ENCODE results near the gene NFKBIB. TPM values are rescaled to one million over a fixed set of nuclear protein-coding genes. Genes with fewer than 3 reads are reported as not detected.

NFKBIB gene
- total and polyA plus RNA-seq, 2 of the 8 experiments (the other 6 are each of a cell fraction or from before 2014, with no cell fraction given), result 37.3 to 44.1 TPM

- Histone ChIP-seq H2BK5ac (ENCODE audit: low read depth, low read length) (peak within 1 kb of the TSS; percentile 98), H3K4me3 (ENCODE audit: extremely low read depth in 1 of 4, insufficient read depth in 2 of 4, low read depth in 3 of 4, low read length in 4 of 4) (peak within 1 kb of the TSS; percentile 62 to 93 (median 86)), H3K36me3 (ENCODE audit: control insufficient read depth in 2 of 4, insufficient read depth in 4 of 4, low read length in 3 of 4) (peaks cover 5 to 26% (median 15%) of the 10 kb centered on the region in 4 experiments; a peak in 7 of 8 replicates), H2AK5ac (ENCODE audit: low read depth, low read length) (peak within 1 kb of the TSS; percentile 6; the same call in 1 of the 2 replicates), H3K79me1 (ENCODE audit: low read depth, low read length) (peaks cover 18% of the 10 kb centered on the region), H2AFZ (ENCODE audit: low read length) (peak within 1 kb of the TSS; percentile 36; the same call in 1 of the 2 replicates), H3K9ac (replicated peaks in 1 of 4; ENCODE audit: extremely low read depth in 1 of 4, low read depth in 3 of 4, low read length in 3 of 4) (peak within 1 kb of the TSS; percentile 93 to 99 (median 96)), H2BK20ac (ENCODE audit: low read length) (peak within 1 kb of the TSS; percentile 51), H4K91ac (replicated peaks; ENCODE audit: insufficient read length, low read length) (peak within 1 kb of the TSS; percentile 71), H4K8ac (ENCODE audit: extremely low read depth, insufficient read depth, low read length) (peak within 1 kb of the TSS; percentile 100; the same call in 1 of the 2 replicates), H3K56ac (replicated peaks; ENCODE audit: insufficient read length, low read depth, low read length) (peak within 1 kb of the TSS; percentile 80), H4K5ac (ENCODE audit: insufficient read length, low read depth, low read length) (peak within 1 kb of the TSS; percentile 99), H2BK15ac (ENCODE audit: low read length) (peak within 1 kb of the TSS; percentile 95; the same call in 1 of the 2 replicates), H3K23ac (ENCODE audit: insufficient read length) (no peak within 1 kb of the TSS), H3K4me1 (replicated peaks in 1 of 4; ENCODE audit: control insufficient read depth in 3 of 4, insufficient read depth in 4 of 4, low read length in 3 of 4) (peaks cover 0 to 2% (median under 1%) of the 10 kb centered on the region in 4 experiments; a peak in 3 of 7 replicates), H3K79me2 (ENCODE audit: control insufficient read depth in 1 of 2, insufficient read depth in 2 of 2, low read length in 2 of 2) (peaks cover 0 to 47% of the 10 kb centered on the region in 2 experiments; a peak in 2 of 4 replicates), H3K14ac (ENCODE audit: insufficient read length) (no peak within 1 kb of the TSS), H2BK12ac (ENCODE audit: low read depth, low read length) (peak within 1 kb of the TSS; percentile 89), H3K27me3 (replicated peaks in 1 of 4; ENCODE audit: control insufficient read depth in 3 of 4, extremely low read depth in 1 of 4, insufficient read depth in 3 of 4, low read length in 3 of 4) (no peaks in the 10 kb centered on the region), H3K27ac (ENCODE audit: low read depth, low read length) (peak within 1 kb of the TSS; percentile 97), H3K4me2 (ENCODE audit: insufficient read depth in 1 of 2, low read depth in 2 of 2, low read length in 2 of 2) (peak within 1 kb of the TSS; percentile 69 to 89), H3K9me3 (ENCODE audit: insufficient read depth in 2 of 2, low read depth in 1 of 2, low read length in 1 of 2) (peaks cover 9 to 11% of the 10 kb centered on the region in 2 experiments), H3K23me2 (ENCODE audit: low read depth, low read length) (peaks cover 4% of the 10 kb centered on the region; the same call in 1 of the 2 replicates), H2BK120ac (replicated peaks; ENCODE audit: low read depth, low read length) (no peak within 1 kb of the TSS), H3K18ac (ENCODE audit: extremely low read depth, low read length) (peak within 1 kb of the TSS; percentile 99), H3K4ac (replicated peaks; ENCODE audit: insufficient read length, low read depth, low read length) (peak within 1 kb of the TSS; percentile 34), H4K20me1 (replicated peaks in 1 of 2; ENCODE audit: control insufficient read depth in 1 of 2, insufficient read depth in 2 of 2, low read length in 2 of 2) (peaks cover 0 to 1% of the 10 kb centered on the region in 2 experiments)
- FAIRE-seq (peak; percentile 94), DNase-seq (ENCODE audit: low read depth in 1 of 2, low spot score in 2 of 2) (peak in 1 of 2 experiments; percentile 99)
- POLR2A ChIA-PET (ENCODE audit: partially characterized antibody), result interaction anchor here (0.6 to 3.1 kb wide), 30 partner anchors 10 to 528 kb away, joined by 3 to 36 read pairs (median 4); partner anchors contain the start of genes ECH1, FAM98C, NFKBIB and SIRT2
- CTCF ChIA-PET (ENCODE audit: partially characterized antibody), result interaction anchor here (1.0 to 9.8 kb wide), 17 partner anchors 10 to 294 kb away, joined by 3 to 120 read pairs (median 5); partner anchors contain the start of genes ECH1 and NFKBIB
- 1% methylated on average over 37 of the region's 40 CpGs; no CpG with 5 or more reads in 1 of the 2 experiments for WGBS, 2 experiments (ENCODE audit: extremely low coverage in 1 of 2, insufficient coverage in 1 of 2, insufficient read length in 1 of 2, insufficient replicate concordance in 2 of 2, low coverage in 1 of 2, low lambda C conversion rate in 2 of 2, missing lambda C conversion rate in 1 of 2)
- peak; percentile 84 for TF ChIP-seq TAF7 (optimal IDR thresholded peaks at IDR 0.05; ENCODE audit: borderline replicate concordance, low read depth, low read length)
- no peak for TF ChIP-seq RNF2 (IDR thresholded peaks at IDR 0.05; ENCODE audit: borderline replicate concordance, low read depth, low read length, missing control alignments, poor library complexity, severe bottlenecking)
- 0 out of 2 replicates have a peak, but pooled peaks have one; percentile 8 for TF ChIP-seq RBBP5 (IDR thresholded peaks at IDR 0.05; ENCODE audit: borderline replicate concordance, low read depth, low read length)
- peak; percentile 93 for TF ChIP-seq SP1 (IDR thresholded peaks at IDR 0.05; ENCODE audit: low read depth, low read length)
- peak; percentile 62 for TF ChIP-seq POLR2AphosphoS5 (IDR thresholded peaks at IDR 0.05; ENCODE audit: low read depth, low read length)
- peak; percentile 89 for TF ChIP-seq CREB1 (IDR thresholded peaks at IDR 0.05)
- TF ChIP-seq FOSL1 (IDR thresholded peaks at IDR 0.05; ENCODE audit: insufficient read depth, low read depth, low read length), result no peak
- peak in 1 of 2 experiments; percentile 69; a peak in 2 of 4 replicates for TF ChIP-seq SIN3A (conservative IDR thresholded peaks at IDR 0.05 in 1 of 2, IDR thresholded peaks at IDR 0.05 in 1 of 2; ENCODE audit: low read depth in 1 of 2, low read length in 2 of 2)
- no peak for TF ChIP-seq GABPA (IDR thresholded peaks at IDR 0.05; ENCODE audit: borderline replicate concordance, insufficient read depth, low read length)
- TF ChIP-seq SP4 (IDR thresholded peaks at IDR 0.05; ENCODE audit: low read length), result no peak; the same call in 1 of the 2 replicates
Observed at GRCh38 chr19:38930776-38931520, 31.2 kb downstream of the NFKBIB start, which contains the start of gene MRPS12. Gene MRPS12, plus strand, starts transcription at chr19:38930944. Its CDS starts 351 bp downstream, at chr19:38931295.

All from H1 (cell line).